ENCODE measurements around the gene GRK5.

DNA sequence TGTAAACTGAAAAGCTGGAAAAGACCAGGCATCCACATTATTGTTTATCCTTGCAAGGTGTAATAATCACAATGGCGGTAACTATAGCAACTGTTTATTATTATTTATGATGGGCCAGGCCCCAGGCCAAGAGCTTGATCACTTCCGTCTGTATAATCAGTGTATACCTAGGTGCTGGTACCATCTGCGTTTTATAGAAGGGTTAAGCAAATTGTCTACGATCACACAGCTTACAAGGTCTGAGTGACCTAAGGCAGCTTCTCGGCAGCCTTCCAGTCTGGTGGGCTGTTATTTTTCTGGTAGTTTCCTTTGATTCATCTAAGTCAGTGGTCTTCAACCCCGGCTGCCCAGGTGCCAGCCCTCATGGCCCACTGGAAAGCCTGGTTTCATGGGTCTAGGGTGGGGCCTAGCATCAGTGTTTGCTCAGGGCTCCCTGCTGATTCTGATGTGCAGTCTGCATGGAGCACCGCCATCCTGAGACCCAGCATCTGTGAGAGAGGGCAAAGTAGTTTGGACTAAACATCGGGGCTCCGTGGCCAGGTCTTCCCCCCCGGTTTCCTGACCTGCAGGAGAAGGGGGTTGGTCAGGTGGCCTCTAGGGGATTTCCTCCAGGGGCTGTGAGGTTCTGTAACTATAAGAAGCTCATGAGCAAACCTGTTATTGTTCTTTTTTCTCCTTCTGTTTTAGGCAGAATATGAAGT, 188.8 kb downstream of the GRK5 start:
- TF ChIP-seq CTCF (IDR thresholded peaks at IDR 0.05; ENCODE audit: insufficient read depth, low read length, poor library complexity, severe bottlenecking), result no peak
- no peak for TF ChIP-seq EZH2phosphoT487 (conservative IDR thresholded peaks at IDR 0.05; ENCODE audit: low read length)
